ENCODE data around the gene NTPCR.

The NTPCR gene

GRCh38 chr1:232956081-232956480, 5.7 kb downstream of the NTPCR start:
- DNase-seq (ENCODE audit: low read depth in 2 of 2, low spot score in 1 of 2), result no peak

GRCh38 chr1:232958067-232958466, 7.7 kb downstream of the NTPCR start:
- DNase-seq (ENCODE audit: low read depth in 2 of 2, low spot score in 1 of 2), result no peak

GRCh38 chr1:232962761-232963745, 12.6 kb downstream of the NTPCR start:
- no peak for DNase-seq (ENCODE audit: low read depth in 2 of 2, low spot score in 1 of 2)

GRCh38 chr1:232964601-232965000, 14.2 kb downstream of the NTPCR start:
- DNase-seq (ENCODE audit: low read depth in 2 of 2, low spot score in 1 of 2), result no peak

- DNase-seq (ENCODE audit: low read depth in 2 of 2, low spot score in 1 of 2), result no peak
These were observed 14.9 kb downstream of the NTPCR start for GRCh38 chr1:232965124-232965911.

GRCh38 chr1:232965912-232966217, 15.5 kb downstream of the NTPCR start:
- DNase-seq (ENCODE audit: low read depth in 2 of 2, low spot score in 1 of 2), result no peak

GRCh38 chr1:232966663-232967062, 16.3 kb downstream of the NTPCR start:
- DNase-seq (ENCODE audit: low read depth in 2 of 2, low spot score in 1 of 2), result no peak

- DNase-seq (ENCODE audit: low read depth in 2 of 2, low spot score in 1 of 2), result no peak
These were observed 18.0 kb downstream of the NTPCR start for GRCh38 chr1:232968391-232968790.

- no peak for DNase-seq (ENCODE audit: low read depth in 2 of 2, low spot score in 1 of 2)
These were observed 18.6 kb downstream of the NTPCR start for GRCh38 chr1:232968965-232969364.

GRCh38 chr1:232969799-232970198, 19.4 kb downstream of the NTPCR start:
- no peak for DNase-seq (ENCODE audit: low read depth in 2 of 2, low spot score in 1 of 2)

GRCh38 chr1:232970508-232970907, 20.1 kb downstream of the NTPCR start:
- DNase-seq (ENCODE audit: low read depth in 2 of 2, low spot score in 1 of 2), result no peak

- no peak for DNase-seq (ENCODE audit: low read depth in 2 of 2, low spot score in 1 of 2)
These were observed 23.5 kb downstream of the NTPCR start for GRCh38 chr1:232973652-232974611.

- DNase-seq (ENCODE audit: low read depth in 2 of 2, low spot score in 1 of 2), result no peak
These were observed 24.6 kb downstream of the NTPCR start for GRCh38 chr1:232974971-232975370.

- no peak for DNase-seq (ENCODE audit: low read depth in 2 of 2, low spot score in 1 of 2)
These were observed 27.8 kb downstream of the NTPCR start for GRCh38 chr1:232978091-232978634.

GRCh38 chr1:232978815-232979214, 28.4 kb downstream of the NTPCR start:
- no peak for DNase-seq (ENCODE audit: low read depth in 2 of 2, low spot score in 1 of 2)

GRCh38 chr1:232979558-232979957, 29.1 kb downstream of the NTPCR start:
- no peak for DNase-seq (ENCODE audit: low read depth in 2 of 2, low spot score in 1 of 2)

- DNase-seq (ENCODE audit: low read depth in 2 of 2, low spot score in 1 of 2), result no peak
These were observed 30.1 kb downstream of the NTPCR start for GRCh38 chr1:232980355-232980978.

- no peak for DNase-seq (ENCODE audit: low read depth in 2 of 2, low spot score in 1 of 2)
These were observed 30.7 kb downstream of the NTPCR start for GRCh38 chr1:232980986-232981560.

- DNase-seq (ENCODE audit: low read depth in 2 of 2, low spot score in 1 of 2), result no peak
These were observed 32.0 kb downstream of the NTPCR start for GRCh38 chr1:232982238-232982944.
